ENCODE data around the gene NUMB. TPM values are rescaled to one million over a fixed set of nuclear protein-coding genes. Genes with fewer than 3 reads are reported as not detected.
"Not testable (repeated sequence)": the region's sequence is repeated elsewhere in the genome, so short reads cannot be mapped to it uniquely, and the experiment has no call there.

NUMB gene
- total RNA-seq, 2 experiments from 2014 or later, result 39.6 to 49.6 TPM

DNA sequence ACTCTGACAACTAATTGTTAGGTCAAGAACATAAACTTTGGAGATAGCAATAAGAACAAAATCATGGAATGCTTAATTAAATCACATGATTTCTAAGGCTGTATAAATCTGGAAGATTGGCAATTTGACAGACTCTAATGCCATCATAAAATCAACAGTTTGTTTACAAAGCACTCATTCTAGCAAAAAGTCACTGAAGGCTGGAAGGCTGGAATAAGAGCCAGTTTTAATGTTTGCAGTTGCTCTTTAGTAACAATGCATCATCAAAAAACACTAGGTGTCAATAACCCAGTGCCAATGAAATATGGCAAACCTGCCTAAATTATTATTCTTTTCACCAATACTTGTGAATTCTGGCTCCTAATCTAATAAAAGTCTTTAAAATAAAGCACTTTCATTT, 65.0 kb downstream of the NUMB start:
- Mint-ChIP-seq H3K27ac (no peak overlapping the region), H3K27me3 (no peaks in the 10 kb centered on the region), H3K4me3 (no peak overlapping the region), H3K4me1 (peaks cover 8% of the 10 kb centered on the region), H3K36me3 (ENCODE audit: low read depth) (peaks cover 2% of the 10 kb centered on the region), H3K9me3 (no peaks in the 10 kb centered on the region)
- ChIA-PET CTCF (interaction anchor here (0.5 kb wide), 1 partner anchor 8 kb away, joined by 3 read pairs; no protein-coding TSS in a partner anchor), POLR2A (no interaction called here)
- DNase-seq, result no peak

DNA sequence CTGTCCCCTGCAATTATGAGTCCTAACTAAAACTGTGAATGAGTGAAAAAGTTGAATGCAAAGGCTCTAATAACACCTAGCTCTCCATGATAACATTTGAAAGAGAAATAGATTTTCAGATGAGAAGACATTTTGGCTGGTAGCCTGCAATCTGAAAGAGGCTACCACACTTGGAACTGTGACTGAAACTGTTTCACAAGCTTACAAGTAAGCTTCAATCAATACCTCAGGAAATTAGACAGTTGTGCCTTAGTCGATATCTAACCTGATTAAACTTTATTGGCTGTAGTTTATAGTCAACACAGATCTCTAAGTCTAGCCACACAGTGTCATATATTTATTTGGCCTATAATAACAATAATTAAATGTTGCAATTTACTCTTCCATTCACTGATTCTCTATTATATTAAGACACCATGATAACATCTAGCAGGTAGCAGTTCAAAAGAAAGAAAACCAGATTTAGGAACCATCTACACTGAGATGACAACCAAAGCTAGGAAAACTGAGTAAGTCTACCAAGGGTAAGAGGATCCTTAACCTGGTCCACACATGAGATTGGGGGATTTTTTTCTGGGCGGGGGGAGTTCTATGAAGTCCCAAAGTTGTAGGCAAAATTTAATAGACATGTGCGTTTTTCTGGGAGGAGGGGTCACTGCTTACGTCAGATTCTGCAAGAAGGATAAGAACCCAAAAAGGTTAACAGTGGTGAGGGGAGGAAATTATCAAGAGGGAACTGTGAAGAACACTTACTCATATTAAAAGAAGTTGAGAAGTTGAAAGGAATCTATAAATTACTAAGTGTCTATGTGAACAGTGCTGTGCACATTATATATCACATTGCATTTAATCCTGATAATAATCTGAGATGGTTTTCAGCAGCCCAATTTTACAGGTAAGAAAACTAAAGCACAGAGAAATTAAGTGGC, 65.8 kb downstream of the NUMB start:
- no peaks in the 10 kb centered on the region for H3K27me3 Mint-ChIP-seq
- no peak for DNase-seq
- H3K27ac Mint-ChIP-seq, result no peak overlapping the region
- CTCF ChIA-PET, result no interaction called here
- H3K9me3 Mint-ChIP-seq, result no peaks in the 10 kb centered on the region
- POLR2A ChIA-PET, result no interaction called here
- no peak overlapping the region for H3K4me3 Mint-ChIP-seq
- H3K36me3 Mint-ChIP-seq (ENCODE audit: low read depth), result peaks cover 2% of the 10 kb centered on the region
- H3K4me1 Mint-ChIP-seq, result peaks cover 8% of the 10 kb centered on the region

DNA sequence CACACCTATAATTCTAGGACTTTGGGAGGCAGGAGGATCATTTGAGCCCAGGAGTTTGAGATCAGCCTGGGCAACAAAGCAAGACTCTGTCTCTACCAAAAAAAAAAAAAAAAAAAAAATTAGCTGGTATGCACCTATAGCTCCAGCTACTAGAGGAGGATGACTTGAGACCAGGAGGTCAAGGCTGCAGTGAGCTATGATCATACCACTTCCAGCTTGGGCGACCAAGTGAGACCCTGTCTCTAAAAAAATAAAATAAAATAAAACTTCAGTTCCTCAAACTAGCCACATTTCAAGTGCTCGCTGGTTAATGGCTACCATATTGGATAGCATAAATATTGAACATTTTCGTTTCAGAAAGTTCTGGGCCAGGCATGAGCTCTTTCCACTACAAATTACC, 70.5 kb downstream of the NUMB start:
- H3K27me3 Mint-ChIP-seq; POLR2A ChIA-PET; H3K9me3 Mint-ChIP-seq; DNase-seq; H3K36me3 Mint-ChIP-seq (ENCODE audit: low read depth); H3K4me3 Mint-ChIP-seq; H3K27ac Mint-ChIP-seq; H3K4me1 Mint-ChIP-seq; CTCF ChIA-PET: not testable (repeated sequence)

DNA sequence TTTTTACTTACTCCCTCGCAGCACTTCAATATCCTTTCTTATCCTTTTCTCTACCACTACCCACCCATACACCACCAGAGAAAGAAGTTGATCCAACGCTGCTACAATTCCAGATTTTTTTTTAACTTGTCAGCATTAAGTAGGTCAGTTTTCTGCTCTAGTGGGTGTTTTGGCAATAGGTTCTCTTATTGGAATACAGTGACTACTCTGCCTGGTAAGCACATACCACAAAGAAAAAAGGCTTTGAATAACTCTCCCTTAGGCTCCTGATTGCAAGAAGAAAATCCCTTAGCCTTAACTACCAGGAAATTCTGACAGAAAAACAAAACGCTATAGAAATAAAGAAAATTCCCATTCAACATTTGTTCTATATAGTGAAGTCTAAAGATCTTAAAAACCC, 72.0 kb downstream of the NUMB start:
- POLR2A ChIA-PET, result no interaction called here
- H3K36me3 Mint-ChIP-seq (ENCODE audit: low read depth), result peaks cover 10% of the 10 kb centered on the region
- H3K4me3 Mint-ChIP-seq, result no peak overlapping the region
- no peak overlapping the region for H3K27ac Mint-ChIP-seq
- H3K27me3 Mint-ChIP-seq, result no peaks in the 10 kb centered on the region
- peaks cover 11% of the 10 kb centered on the region for H3K9me3 Mint-ChIP-seq
- no peak for DNase-seq
- CTCF ChIA-PET, result no interaction called here
- no peaks in the 10 kb centered on the region for H3K4me1 Mint-ChIP-seq

DNA sequence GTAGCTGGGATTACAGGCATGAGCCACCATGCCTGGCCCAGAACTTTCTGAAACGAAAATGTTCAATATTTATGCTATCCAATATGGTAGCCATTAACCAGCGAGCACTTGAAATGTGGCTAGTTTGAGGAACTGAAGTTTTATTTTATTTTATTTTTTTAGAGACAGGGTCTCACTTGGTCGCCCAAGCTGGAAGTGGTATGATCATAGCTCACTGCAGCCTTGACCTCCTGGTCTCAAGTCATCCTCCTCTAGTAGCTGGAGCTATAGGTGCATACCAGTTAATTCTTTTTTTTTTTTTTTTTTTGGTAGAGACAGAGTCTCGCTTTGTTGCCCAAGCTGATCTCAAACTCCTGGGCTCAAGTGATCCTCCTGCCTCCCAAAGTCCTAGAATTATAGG, 73.3 kb downstream of the NUMB start:
- ChIA-PET POLR2A (interaction anchor here (0.6 kb wide), 1 partner anchor 14 kb away, joined by 3 read pairs; no protein-coding TSS in a partner anchor), CTCF (interaction anchor here (0.6 to 1.6 kb wide), 5 partner anchors 8 to 550 kb away, joined by 3 to 4 read pairs (median 3); no protein-coding TSS in a partner anchor)
- not testable (repeated sequence) for H3K4me1 Mint-ChIP-seq, H3K4me3 Mint-ChIP-seq, H3K27me3 Mint-ChIP-seq, DNase-seq, H3K27ac Mint-ChIP-seq
- Mint-ChIP-seq H3K9me3 (peaks cover 11% of the 10 kb centered on the region), H3K36me3 (ENCODE audit: low read depth) (peaks cover 12% of the 10 kb centered on the region)

DNA sequence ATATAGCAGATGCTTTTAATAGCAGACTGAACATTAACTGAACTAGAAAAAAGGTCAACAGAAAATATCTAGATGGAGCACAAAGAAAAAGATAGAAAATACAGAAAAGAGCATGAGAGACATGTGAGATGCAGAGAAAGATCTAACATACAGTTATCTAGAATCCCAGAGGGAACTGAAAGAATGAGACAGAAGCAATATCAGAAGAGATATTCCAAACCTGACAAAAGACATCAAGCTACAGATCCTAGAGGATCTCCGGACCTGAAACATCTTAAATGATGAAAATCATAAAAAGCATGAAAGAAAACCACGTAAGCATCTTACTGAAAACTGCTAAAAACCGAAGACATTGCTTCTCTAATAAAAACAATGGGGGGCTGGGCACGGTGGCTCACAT, 75.0 kb downstream of the NUMB start:
- Mint-ChIP-seq H3K36me3 (ENCODE audit: low read depth) (peaks cover 12% of the 10 kb centered on the region), H3K4me1 (no peaks in the 10 kb centered on the region), H3K27me3 (no peaks in the 10 kb centered on the region), H3K4me3 (no peak overlapping the region), H3K27ac (no peak overlapping the region), H3K9me3 (peaks cover 11% of the 10 kb centered on the region)
- DNase-seq, result no peak
- ChIA-PET CTCF (interaction anchor here (0.6 kb wide), 1 partner anchor 293 kb away, joined by 3 read pairs; no protein-coding TSS in a partner anchor), POLR2A (no interaction called here)

DNA sequence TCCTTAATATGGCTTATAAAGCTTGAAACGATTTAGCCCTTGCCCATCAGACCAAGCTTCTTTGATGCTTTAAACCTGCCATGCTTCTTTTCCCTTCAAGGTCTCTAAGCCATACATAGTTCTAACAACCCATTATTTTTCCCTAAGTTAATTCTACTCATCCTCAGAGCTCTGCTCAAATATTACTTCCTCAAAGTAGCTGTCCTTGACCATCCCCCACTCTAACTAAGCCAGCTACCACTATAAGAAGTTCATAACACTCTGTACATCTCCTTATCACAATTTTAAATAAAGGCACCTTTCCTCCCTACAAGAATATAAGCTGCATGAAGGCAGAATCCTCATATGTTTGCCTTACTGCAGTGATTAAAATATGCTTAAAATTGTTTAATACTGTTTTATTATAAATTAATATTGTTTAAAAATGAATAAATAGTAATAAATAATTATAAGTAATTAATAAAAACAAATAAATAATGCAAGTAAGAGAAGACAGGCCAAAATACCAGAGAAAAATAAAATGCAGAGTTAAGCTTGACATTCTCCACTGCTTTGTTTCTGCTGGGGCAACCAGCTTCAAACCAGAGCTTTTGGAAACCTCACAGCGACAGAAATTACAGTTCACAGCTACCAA, 76.8 kb downstream of the NUMB start:
- Mint-ChIP-seq H3K9me3 (peaks cover 11% of the 10 kb centered on the region), H3K36me3 (ENCODE audit: low read depth) (peaks cover 12% of the 10 kb centered on the region), H3K27me3 (no peaks in the 10 kb centered on the region), H3K4me3 (no peak overlapping the region), H3K27ac (no peak overlapping the region), H3K4me1 (no peaks in the 10 kb centered on the region)
- CTCF ChIA-PET, result no interaction called here
- DNase-seq, result no peak
- POLR2A ChIA-PET, result no interaction called here

DNA sequence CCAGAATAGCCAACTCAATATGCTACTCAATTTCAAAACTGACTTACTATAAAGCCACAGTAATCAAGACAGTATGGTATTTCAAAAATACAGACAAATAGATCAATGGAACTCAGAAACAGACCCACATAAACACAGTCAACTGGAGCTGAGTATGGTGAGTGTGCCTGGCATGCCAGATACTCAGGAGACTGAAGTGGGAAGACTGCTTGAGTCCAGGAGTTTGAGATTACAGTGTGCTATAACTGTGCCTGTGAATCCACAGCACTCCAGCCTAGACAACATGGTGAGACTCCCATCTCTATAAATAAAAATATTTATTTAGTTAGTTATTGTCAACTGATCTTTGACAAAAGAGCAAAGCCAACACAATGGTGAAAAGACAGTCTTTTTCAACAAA, 81.8 kb downstream of the NUMB start:
- POLR2A ChIA-PET, result no interaction called here

DNA sequence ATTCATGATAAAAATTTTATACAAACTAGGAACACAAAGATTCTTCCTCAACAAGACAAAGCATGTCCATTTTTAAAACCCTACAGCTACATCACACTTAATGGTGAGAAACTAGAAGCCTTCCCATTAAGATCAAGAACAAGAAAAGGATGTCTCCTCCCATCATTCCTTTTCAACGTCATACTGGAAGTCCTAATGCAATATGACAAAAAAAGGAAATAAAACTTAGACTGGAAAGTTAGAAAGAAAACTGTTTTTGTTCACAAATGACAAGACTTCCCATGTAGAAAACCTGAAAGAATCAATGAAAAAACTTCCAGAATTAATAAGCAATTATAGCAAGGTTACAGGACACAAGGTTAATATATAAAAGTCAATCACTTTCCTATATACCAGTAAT, 82.5 kb downstream of the NUMB start:
- H3K27me3 Mint-ChIP-seq, result no peaks in the 10 kb centered on the region
- no peak overlapping the region for H3K27ac Mint-ChIP-seq
- no peak overlapping the region for H3K4me3 Mint-ChIP-seq
- ChIA-PET CTCF (interaction anchor here (0.6 kb wide), 1 partner anchor 196 kb away, joined by 3 read pairs; no protein-coding TSS in a partner anchor), POLR2A (no interaction called here)
- H3K9me3 Mint-ChIP-seq, result no peaks in the 10 kb centered on the region
- H3K4me1 Mint-ChIP-seq, result no peaks in the 10 kb centered on the region
- peaks cover 1% of the 10 kb centered on the region for H3K36me3 Mint-ChIP-seq (ENCODE audit: low read depth)
- DNase-seq, result no peak

More for the DNA sequence above, 81.8 kb downstream of the NUMB start:
- CTCF ChIA-PET, result no interaction called here
- no peak for DNase-seq
- no peak overlapping the region for H3K4me3 Mint-ChIP-seq
- no peaks in the 10 kb centered on the region for H3K4me1 Mint-ChIP-seq
- H3K9me3 Mint-ChIP-seq, result no peaks in the 10 kb centered on the region
- no peak overlapping the region for H3K27ac Mint-ChIP-seq
- H3K36me3 Mint-ChIP-seq (ENCODE audit: low read depth), result peaks cover 1% of the 10 kb centered on the region
- no peaks in the 10 kb centered on the region for H3K27me3 Mint-ChIP-seq

DNA sequence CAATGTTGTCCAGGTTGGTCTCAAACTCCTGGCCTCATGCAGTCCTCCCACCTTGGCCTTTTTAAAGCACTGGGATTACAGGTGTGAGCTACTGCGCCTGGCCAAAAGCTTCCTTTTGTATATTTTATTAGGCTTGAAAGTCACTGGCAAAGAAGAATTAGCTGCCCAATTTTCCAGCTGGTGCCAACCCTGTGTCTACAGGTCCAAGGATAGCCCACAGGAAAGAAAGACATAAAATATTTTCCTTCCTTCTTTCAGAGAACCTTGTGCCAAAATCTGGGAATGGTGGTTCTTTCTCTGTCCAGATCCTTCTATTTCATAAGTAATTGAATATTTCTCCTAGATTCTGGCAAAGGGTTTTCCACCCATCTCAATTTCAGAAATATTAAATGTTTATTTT, 84.1 kb downstream of the NUMB start:
- no peaks in the 10 kb centered on the region for H3K9me3 Mint-ChIP-seq
- H3K27me3 Mint-ChIP-seq, result no peaks in the 10 kb centered on the region
- no peak overlapping the region for H3K27ac Mint-ChIP-seq
- ChIA-PET CTCF (no interaction called here), POLR2A (no interaction called here)
- no peak overlapping the region for H3K4me3 Mint-ChIP-seq
- H3K36me3 Mint-ChIP-seq (ENCODE audit: low read depth), result no peaks in the 10 kb centered on the region
- no peaks in the 10 kb centered on the region for H3K4me1 Mint-ChIP-seq
- no peak for DNase-seq

DNA sequence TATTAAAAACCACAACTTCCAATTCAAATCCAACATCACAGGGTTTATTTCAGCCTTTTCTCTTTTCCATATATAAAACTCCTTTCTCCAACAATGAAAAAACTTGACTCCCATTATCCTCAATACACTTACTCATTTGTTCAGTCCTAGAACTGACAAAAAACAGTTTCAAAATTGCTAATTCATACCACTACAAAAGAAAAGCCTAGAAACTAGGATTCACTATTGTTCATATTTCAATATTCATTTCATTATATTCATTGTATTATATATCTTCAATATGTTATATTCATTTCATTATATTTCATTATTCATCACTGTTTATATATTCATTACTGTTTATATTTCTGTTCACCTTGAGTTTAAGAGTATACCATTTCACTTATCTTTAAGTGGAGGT, 85.8 kb downstream of the NUMB start:
- H3K9me3 Mint-ChIP-seq, result no peaks in the 10 kb centered on the region

DNA sequence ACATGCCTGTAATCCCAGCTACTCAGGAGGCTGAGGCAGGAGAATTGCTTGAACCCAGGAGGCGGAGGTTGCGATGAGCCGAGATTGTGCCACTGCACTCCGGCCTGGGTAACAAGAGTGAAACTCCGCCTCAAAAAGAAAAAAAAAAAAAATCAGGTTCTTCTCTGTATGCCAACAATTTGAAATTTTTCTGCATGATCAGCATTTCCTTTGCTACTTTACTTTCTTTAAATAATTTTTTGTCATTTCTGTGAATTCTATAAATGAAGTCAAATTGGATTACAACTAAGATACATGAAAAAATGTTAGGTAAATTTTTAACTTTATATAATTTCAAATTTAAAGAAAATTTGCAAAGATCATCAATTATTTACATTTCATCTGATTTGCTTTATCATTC, 87.8 kb downstream of the NUMB start:
- Mint-ChIP-seq H3K4me1 (no peaks in the 10 kb centered on the region), H3K4me3 (no peak overlapping the region), H3K36me3 (ENCODE audit: low read depth) (no peaks in the 10 kb centered on the region), H3K27me3 (no peaks in the 10 kb centered on the region), H3K9me3 (no peaks in the 10 kb centered on the region), H3K27ac (no peak overlapping the region)
- ChIA-PET CTCF (no interaction called here), POLR2A (no interaction called here)
- no peak for DNase-seq

More for the DNA sequence above, 85.8 kb downstream of the NUMB start:
- Mint-ChIP-seq H3K4me3 (no peak overlapping the region), H3K27ac (no peak overlapping the region), H3K27me3 (no peaks in the 10 kb centered on the region), H3K4me1 (no peaks in the 10 kb centered on the region), H3K36me3 (ENCODE audit: low read depth) (no peaks in the 10 kb centered on the region)
- DNase-seq, result no peak
- POLR2A ChIA-PET, result no interaction called here
- CTCF ChIA-PET, result no interaction called here

DNA sequence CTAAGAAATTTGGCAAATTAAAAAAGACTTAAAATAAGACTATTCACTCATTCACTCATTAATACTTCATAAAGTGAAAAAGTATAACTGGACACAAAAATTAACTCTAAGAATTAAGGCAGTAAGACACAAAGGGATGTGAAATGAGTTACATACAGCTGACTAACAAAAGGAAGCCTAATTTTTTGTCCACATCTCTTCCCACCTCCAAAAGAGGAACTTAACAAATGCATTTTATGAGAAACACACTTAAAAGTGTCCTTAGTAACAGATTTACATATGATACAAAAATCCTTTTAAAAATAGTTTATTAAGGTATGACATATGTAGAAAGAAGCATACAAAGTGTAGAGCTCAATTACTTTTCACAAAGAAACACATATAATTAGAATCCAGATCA, 88.9 kb downstream of the NUMB start:
- DNase-seq, result no peak
- Mint-ChIP-seq H3K27ac (no peak overlapping the region), H3K36me3 (ENCODE audit: low read depth) (no peaks in the 10 kb centered on the region), H3K4me3 (no peak overlapping the region), H3K27me3 (no peaks in the 10 kb centered on the region), H3K9me3 (no peaks in the 10 kb centered on the region), H3K4me1 (no peaks in the 10 kb centered on the region)
- CTCF ChIA-PET, result no interaction called here
- POLR2A ChIA-PET, result no interaction called here
